ENCODE data around the gene VWA1. TPM values are rescaled to one million over a fixed set of nuclear protein-coding genes. Genes with fewer than 3 reads are reported as not detected.

The VWA1 gene
- polyA plus RNA-seq (2013, experiment 1 of 4): 10.6 TPM
- 13.6 TPM for polyA plus RNA-seq (2013, experiment 2 of 4)
- 12.2 TPM for polyA plus RNA-seq (2013, experiment 3 of 4)
- 10.6 TPM for polyA plus RNA-seq (2013, experiment 4 of 4)

DNA sequence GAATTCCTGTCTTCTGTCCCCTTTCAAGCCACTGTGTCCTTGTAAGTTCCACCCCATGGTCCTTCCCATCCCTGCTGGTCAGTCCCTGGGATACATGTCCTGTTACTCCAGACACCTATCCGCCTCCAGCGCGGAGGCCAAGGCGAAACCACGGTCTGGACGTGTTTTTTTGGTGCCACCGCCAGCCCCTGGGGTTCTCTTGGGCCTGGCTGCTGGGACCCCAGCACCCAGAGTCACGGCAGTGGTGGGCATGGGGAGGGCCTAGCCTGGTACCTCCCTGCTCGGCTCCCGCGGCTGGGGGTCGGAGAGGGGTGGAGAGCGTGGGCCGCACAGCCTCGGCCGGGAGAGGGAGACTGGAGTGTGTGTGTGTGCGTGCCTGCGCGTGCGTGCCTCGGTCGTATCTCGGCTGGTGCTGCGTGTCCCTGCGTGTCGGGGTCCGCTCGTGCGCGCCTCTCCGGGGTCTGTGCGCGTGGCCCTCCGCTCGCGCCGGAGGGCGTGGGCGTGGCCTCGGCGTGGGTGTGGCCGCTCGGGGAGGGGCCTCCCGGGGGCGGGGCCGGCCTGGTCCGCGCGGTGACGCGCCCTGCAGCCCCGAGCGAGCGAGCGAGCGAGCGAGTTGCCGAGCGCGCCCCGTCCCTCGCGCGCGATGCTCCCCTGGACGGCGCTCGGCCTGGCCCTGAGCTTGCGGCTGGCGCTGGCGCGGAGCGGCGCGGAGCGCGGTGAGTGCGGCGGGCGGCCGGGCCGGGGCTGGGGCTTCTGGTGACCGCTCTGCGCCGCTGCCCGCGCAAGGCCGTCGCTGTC lies at the start of gene VWA1:
VWA1 (plus strand) TSS at position 585 of the 798 bp plus-strand sequence; CDS start at position 644, 59 bp downstream.
- Histone ChIP-seq H3K27ac (ENCODE audit: insufficient read depth, low read depth, low read length, poor library complexity, severe bottlenecking) (no peak within 1 kb of the TSS), H3K4me3 (ENCODE audit: insufficient read depth, low read depth, low read length) (peak within 1 kb of the TSS; percentile 44), H3K27me3 (ENCODE audit: control insufficient read depth, insufficient read depth, low read length, poor library complexity, severe bottlenecking) (peaks cover 31% of the 10 kb centered on the region), H3K36me3 (ENCODE audit: control insufficient read depth, insufficient read depth, low read length) (no peaks in the 10 kb centered on the region), H3K9me3 (ENCODE audit: control insufficient read depth, low read length) (no peaks in the 10 kb centered on the region), H3K4me1 (ENCODE audit: control insufficient read depth, insufficient read depth, low read length) (peaks cover 64% of the 10 kb centered on the region)
- 7 to 8% methylated on average over 89 of the region's 89 CpGs for WGBS, 2 experiments

DNA sequence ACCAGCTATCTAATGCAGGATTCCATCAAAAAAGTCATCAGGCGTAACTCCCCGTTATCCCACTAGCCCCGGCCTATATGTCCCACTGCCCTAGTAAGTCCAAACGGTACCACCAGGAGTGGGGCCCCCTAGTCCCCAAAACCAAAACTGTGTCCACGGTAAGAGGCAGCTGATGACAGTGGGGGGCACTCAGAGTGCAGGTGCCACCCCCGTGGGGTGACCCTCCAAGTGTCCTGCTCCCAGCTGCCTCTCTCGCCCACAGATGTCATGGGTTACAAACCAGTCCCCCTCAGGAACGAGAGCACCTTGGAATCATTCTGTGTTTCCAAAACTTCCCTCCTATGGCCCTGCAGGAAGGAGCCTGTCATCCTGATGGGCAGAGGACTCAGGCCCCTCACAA lies 49.6 kb upstream of the VWA1 start:
- Histone ChIP-seq H3K27ac (ENCODE audit: insufficient read depth, low read depth, low read length, poor library complexity, severe bottlenecking) (no peak overlapping the region), H3K4me3 (ENCODE audit: insufficient read depth, low read depth, low read length) (no peak overlapping the region), H3K4me1 (ENCODE audit: control insufficient read depth, insufficient read depth, low read length) (no peaks in the 10 kb centered on the region), H3K27me3 (ENCODE audit: control insufficient read depth, insufficient read depth, low read length, poor library complexity, severe bottlenecking) (no peaks in the 10 kb centered on the region), H3K36me3 (ENCODE audit: control insufficient read depth, insufficient read depth, low read length) (peaks cover 47% of the 10 kb centered on the region), H3K9me3 (ENCODE audit: control insufficient read depth, low read length) (no peaks in the 10 kb centered on the region)
- 93 to 98% methylated on average over 8 of the region's 8 CpGs for WGBS, 2 experiments

DNA sequence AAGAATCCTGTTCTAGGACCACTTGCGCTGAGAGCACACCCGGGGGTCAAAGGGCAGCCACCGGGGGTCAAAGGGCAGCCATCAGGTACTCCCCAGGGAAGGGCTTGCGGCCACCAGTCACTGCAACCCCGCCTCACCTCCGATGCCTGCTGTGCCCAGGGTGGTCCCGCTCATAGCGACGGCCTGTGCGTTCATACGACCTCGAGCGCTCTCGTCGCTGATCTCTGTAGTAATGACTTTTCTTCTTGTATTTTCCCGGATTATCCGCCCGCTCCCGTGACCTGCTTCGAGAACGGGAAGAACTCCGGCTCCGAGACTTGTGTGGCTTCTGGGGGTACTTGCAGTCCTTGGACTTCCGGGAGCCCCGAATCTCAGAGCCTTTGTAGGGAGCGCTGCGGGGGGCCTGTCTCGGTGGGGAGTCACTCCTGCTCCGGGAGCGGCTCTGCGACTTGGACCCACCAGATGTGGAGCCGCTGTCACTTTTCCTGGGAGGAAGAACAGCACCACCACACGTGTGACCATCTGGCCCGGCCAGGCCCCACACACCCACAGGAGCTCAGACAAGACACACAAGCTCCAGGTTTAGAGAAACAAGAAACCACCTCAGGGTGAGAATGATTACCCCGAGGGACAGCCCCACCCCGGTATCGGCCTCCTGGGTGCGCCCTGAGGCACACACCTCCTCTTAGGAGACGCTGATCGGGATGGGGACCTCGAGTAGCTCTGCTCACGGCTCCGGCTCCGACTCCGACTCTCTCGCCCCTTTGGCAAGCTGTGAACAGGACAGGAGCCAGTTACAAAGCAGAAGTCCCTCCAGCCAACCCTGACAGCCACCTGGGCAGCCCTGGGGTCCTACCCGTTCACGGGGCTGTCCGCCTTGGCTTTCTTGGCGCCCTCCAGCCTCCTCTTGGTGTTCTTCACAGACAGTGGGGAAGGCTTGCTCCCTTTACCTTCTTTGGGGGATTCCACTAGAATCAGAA lies 48.1 kb upstream of the VWA1 start:
- Histone ChIP-seq H3K36me3 (ENCODE audit: control insufficient read depth, insufficient read depth, low read length) (peaks cover 61% of the 10 kb centered on the region), H3K9me3 (ENCODE audit: control insufficient read depth, low read length) (no peaks in the 10 kb centered on the region), H3K4me1 (ENCODE audit: control insufficient read depth, insufficient read depth, low read length) (no peaks in the 10 kb centered on the region), H3K27ac (ENCODE audit: insufficient read depth, low read depth, low read length, poor library complexity, severe bottlenecking) (no peak overlapping the region), H3K4me3 (ENCODE audit: insufficient read depth, low read depth, low read length) (no peak overlapping the region), H3K27me3 (ENCODE audit: control insufficient read depth, insufficient read depth, low read length, poor library complexity, severe bottlenecking) (no peaks in the 10 kb centered on the region)
- 96 to 97% methylated on average over 50 of the region's 50 CpGs for WGBS, 2 experiments

GRCh38 chr1:1388078-1388472 lies 47.4 kb upstream of the VWA1 start:
- H3K36me3 ChIP-seq (ENCODE audit: control insufficient read depth, insufficient read depth, low read length): peaks cover 68% of the 10 kb centered on the region
- no peaks in the 10 kb centered on the region for H3K27me3 ChIP-seq (ENCODE audit: control insufficient read depth, insufficient read depth, low read length, poor library complexity, severe bottlenecking)
- H3K4me3 ChIP-seq (ENCODE audit: insufficient read depth, low read depth, low read length): no peak overlapping the region
- WGBS, 2 experiments: 94% methylated on average over 16 of the region's 16 CpGs
- H3K4me1 ChIP-seq (ENCODE audit: control insufficient read depth, insufficient read depth, low read length): no peaks in the 10 kb centered on the region
- no peak overlapping the region for H3K27ac ChIP-seq (ENCODE audit: insufficient read depth, low read depth, low read length, poor library complexity, severe bottlenecking)
- no peaks in the 10 kb centered on the region for H3K9me3 ChIP-seq (ENCODE audit: control insufficient read depth, low read length)

GRCh38 chr1:1390675-1391074 lies 44.8 kb upstream of the VWA1 start:
- no peaks in the 10 kb centered on the region for H3K9me3 ChIP-seq (ENCODE audit: control insufficient read depth, low read length)
- H3K36me3 ChIP-seq (ENCODE audit: control insufficient read depth, insufficient read depth, low read length): peaks cover 80% of the 10 kb centered on the region
- no peaks in the 10 kb centered on the region for H3K27me3 ChIP-seq (ENCODE audit: control insufficient read depth, insufficient read depth, low read length, poor library complexity, severe bottlenecking)
- H3K4me1 ChIP-seq (ENCODE audit: control insufficient read depth, insufficient read depth, low read length): no peaks in the 10 kb centered on the region
- H3K27ac ChIP-seq (ENCODE audit: insufficient read depth, low read depth, low read length, poor library complexity, severe bottlenecking): no peak overlapping the region
- H3K4me3 ChIP-seq (ENCODE audit: insufficient read depth, low read depth, low read length): no peak overlapping the region
- 96% methylated on average over 12 of the region's 12 CpGs for WGBS, 2 experiments

- Histone ChIP-seq H3K4me1 (ENCODE audit: control insufficient read depth, insufficient read depth, low read length) (no peaks in the 10 kb centered on the region), H3K36me3 (ENCODE audit: control insufficient read depth, insufficient read depth, low read length) (peaks cover 75% of the 10 kb centered on the region), H3K27me3 (ENCODE audit: control insufficient read depth, insufficient read depth, low read length, poor library complexity, severe bottlenecking) (no peaks in the 10 kb centered on the region), H3K9me3 (ENCODE audit: control insufficient read depth, low read length) (no peaks in the 10 kb centered on the region), H3K4me3 (ENCODE audit: insufficient read depth, low read depth, low read length) (no peak overlapping the region), H3K27ac (ENCODE audit: insufficient read depth, low read depth, low read length, poor library complexity, severe bottlenecking) (no peak overlapping the region)
- WGBS, 2 experiments: 93 to 95% methylated on average over 12 of the region's 12 CpGs
Observed at GRCh38 chr1:1391225-1391624, 44.3 kb upstream of the VWA1 start.

DNA sequence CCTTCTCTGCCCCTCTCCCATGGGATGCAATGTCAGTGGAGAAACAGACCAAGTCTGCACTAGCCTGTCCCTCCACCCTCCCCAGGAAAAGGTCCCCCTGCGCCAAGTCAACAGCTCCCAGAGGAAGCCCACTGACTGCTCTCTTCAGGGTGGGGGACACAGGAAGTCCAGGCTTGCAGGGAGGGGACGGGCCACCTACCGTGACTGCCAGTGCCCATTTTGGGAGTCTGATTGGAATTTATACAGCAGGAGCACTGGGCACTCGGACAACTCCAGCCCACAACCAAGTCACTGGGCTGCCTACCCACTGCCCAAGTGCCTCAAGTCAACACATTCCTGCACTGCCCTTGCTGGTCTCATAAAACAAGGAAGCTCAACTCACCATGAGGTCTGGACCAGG lies 42.5 kb upstream of the VWA1 start:
- no peaks in the 10 kb centered on the region for H3K9me3 ChIP-seq (ENCODE audit: control insufficient read depth, low read length)
- H3K36me3 ChIP-seq (ENCODE audit: control insufficient read depth, insufficient read depth, low read length): peaks cover 70% of the 10 kb centered on the region
- H3K4me1 ChIP-seq (ENCODE audit: control insufficient read depth, insufficient read depth, low read length): peaks cover 7% of the 10 kb centered on the region
- no peak overlapping the region for H3K4me3 ChIP-seq (ENCODE audit: insufficient read depth, low read depth, low read length)
- H3K27ac ChIP-seq (ENCODE audit: insufficient read depth, low read depth, low read length, poor library complexity, severe bottlenecking): no peak overlapping the region
- WGBS, 2 experiments: 95 to 96% methylated on average over 4 of the region's 4 CpGs
- H3K27me3 ChIP-seq (ENCODE audit: control insufficient read depth, insufficient read depth, low read length, poor library complexity, severe bottlenecking): no peaks in the 10 kb centered on the region

DNA sequence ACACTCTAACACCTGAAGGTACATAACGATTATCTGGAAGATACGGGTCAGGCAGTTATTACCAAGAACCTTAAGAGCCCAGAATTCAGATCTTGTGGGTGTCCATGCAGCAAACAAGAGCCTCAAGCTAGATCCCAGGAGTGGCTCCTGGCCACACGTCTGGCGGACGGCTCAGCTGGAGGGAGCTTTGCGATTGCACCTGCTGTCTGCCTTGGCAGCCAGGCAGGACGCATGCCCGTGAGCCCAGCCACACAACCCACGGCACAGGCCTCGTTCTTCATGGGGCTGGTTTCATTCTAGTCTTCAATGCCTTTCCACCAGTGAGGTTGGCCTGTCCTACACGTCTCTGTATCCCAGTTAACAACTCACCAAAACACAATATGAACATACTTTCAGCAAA lies 42.1 kb upstream of the VWA1 start:
- 95 to 96% methylated on average over 11 of the region's 11 CpGs for WGBS, 2 experiments
- Histone ChIP-seq H3K27me3 (ENCODE audit: control insufficient read depth, insufficient read depth, low read length, poor library complexity, severe bottlenecking) (no peaks in the 10 kb centered on the region), H3K4me3 (ENCODE audit: insufficient read depth, low read depth, low read length) (no peak overlapping the region), H3K36me3 (ENCODE audit: control insufficient read depth, insufficient read depth, low read length) (peaks cover 66% of the 10 kb centered on the region), H3K9me3 (ENCODE audit: control insufficient read depth, low read length) (no peaks in the 10 kb centered on the region), H3K4me1 (ENCODE audit: control insufficient read depth, insufficient read depth, low read length) (peaks cover 7% of the 10 kb centered on the region), H3K27ac (ENCODE audit: insufficient read depth, low read depth, low read length, poor library complexity, severe bottlenecking) (no peak overlapping the region)

- peaks cover 63% of the 10 kb centered on the region for H3K36me3 ChIP-seq (ENCODE audit: control insufficient read depth, insufficient read depth, low read length)
- no peak overlapping the region for H3K4me3 ChIP-seq (ENCODE audit: insufficient read depth, low read depth, low read length)
- H3K27ac ChIP-seq (ENCODE audit: insufficient read depth, low read depth, low read length, poor library complexity, severe bottlenecking): no peak overlapping the region
- 94 to 98% methylated on average over 7 of the region's 7 CpGs for WGBS, 2 experiments
- H3K9me3 ChIP-seq (ENCODE audit: control insufficient read depth, low read length): no peaks in the 10 kb centered on the region
- peaks cover 7% of the 10 kb centered on the region for H3K4me1 ChIP-seq (ENCODE audit: control insufficient read depth, insufficient read depth, low read length)
- H3K27me3 ChIP-seq (ENCODE audit: control insufficient read depth, insufficient read depth, low read length, poor library complexity, severe bottlenecking): no peaks in the 10 kb centered on the region
Observed at GRCh38 chr1:1394116-1394515, 41.4 kb upstream of the VWA1 start.

GRCh38 chr1:1395166-1395565 lies 40.3 kb upstream of the VWA1 start:
- H3K4me3 ChIP-seq (ENCODE audit: insufficient read depth, low read depth, low read length): no peak overlapping the region
- no peaks in the 10 kb centered on the region for H3K9me3 ChIP-seq (ENCODE audit: control insufficient read depth, low read length)
- 96 to 97% methylated on average over 11 of the region's 11 CpGs for WGBS, 2 experiments
- H3K27ac ChIP-seq (ENCODE audit: insufficient read depth, low read depth, low read length, poor library complexity, severe bottlenecking): no peak overlapping the region
- H3K27me3 ChIP-seq (ENCODE audit: control insufficient read depth, insufficient read depth, low read length, poor library complexity, severe bottlenecking): no peaks in the 10 kb centered on the region
- H3K36me3 ChIP-seq (ENCODE audit: control insufficient read depth, insufficient read depth, low read length): peaks cover 56% of the 10 kb centered on the region
- peaks cover 8% of the 10 kb centered on the region for H3K4me1 ChIP-seq (ENCODE audit: control insufficient read depth, insufficient read depth, low read length)

Measured in ectodermal cell (in vitro differentiated cells).